SU-DHL-6 (cell line): ENCODE data around the gene GADD45G.

Experiments
- H2AFZ ChIP-seq: fragments of 200-600 bp; sonication (generic); 2 replicates; pipeline ENCODE4 v1.6.1; 2014; ENCODE audit warnings: low read depth, mild to moderate bottlenecking, moderate library complexity, mixed read lengths, antibody characterized with exemption, low read length; ENCODE audit not compliant: severe bottlenecking
- H3F3A ChIP-seq: fragments of 200-600 bp; shearing (Covaris generic); 2 replicates; pipeline ENCODE4 v1.6.0; 2016; ENCODE audit warnings: antibody characterized with exemption, mild to moderate bottlenecking; ENCODE audit not compliant: insufficient read depth
- H3K27ac ChIP-seq: fragments of 200-600 bp; sonication (generic); 2 replicates; pipeline ENCODE4 v1.5.1; 2016; ENCODE audit warnings: low read depth, mild to moderate bottlenecking, low read length, moderate library complexity, mixed read lengths
- H3K27me3 ChIP-seq: fragments of 200-600 bp; sonication (generic), shearing (Covaris generic); 2 replicates; pipeline ENCODE4 v1.6.0; 2014; ENCODE audit warnings: mild to moderate bottlenecking, low read length
- H3K36me3 ChIP-seq: fragments of 200-600 bp; sonication (generic); 2 replicates; pipeline ENCODE4 v1.6.1; 2014; ENCODE audit warnings: mild to moderate bottlenecking, low read length, mixed read lengths
- H3K4me2 ChIP-seq: fragments of 300-600, 200-600 bp; shearing (Covaris generic), sonication (generic); 2 replicates; pipeline ENCODE4 v1.6.0; 2014; ENCODE audit warnings: low read length, low read depth, mild to moderate bottlenecking; ENCODE audit not compliant: poor library complexity, severe bottlenecking
- H3K4me3 ChIP-seq: fragments of 200-600 bp; sonication (generic); 2 replicates; pipeline ENCODE4 v1.5.1; 2014; ENCODE audit warnings: antibody characterized with exemption, low read length, mild to moderate bottlenecking, mixed read lengths; ENCODE audit not compliant: insufficient read depth, poor library complexity, severe bottlenecking
- H3K79me2 ChIP-seq: fragments of 200-600 bp; sonication (generic); 2 replicates; pipeline ENCODE4 v1.6.1; 2014; ENCODE audit warnings: mild to moderate bottlenecking, low read length, moderate library complexity; ENCODE audit not compliant: insufficient read depth
- H3K9ac ChIP-seq: fragments of 200-600 bp; sonication (generic); 2 replicates; pipeline ENCODE4 v1.7.0; 2014; ENCODE audit warnings: mild to moderate bottlenecking, low read length
- H3K9me2 ChIP-seq: fragments of 200-600 bp; sonication (generic); replicated peaks from 2 replicates; pipeline ENCODE4 v1.6.1; 2014; ENCODE audit warnings: low read length; ENCODE audit not compliant: insufficient read depth
- H3K9me3 ChIP-seq: fragments of 200-600 bp; sonication (generic); 2 replicates; pipeline ENCODE4 v1.6.1; 2014; ENCODE audit warnings: low read length, mixed read lengths; ENCODE audit not compliant: insufficient read depth
- H4K20me1 ChIP-seq: fragments of 200-600 bp; sonication (generic); 2 replicates; pipeline ENCODE4 v1.6.1; 2014; ENCODE audit warnings: low read depth, mild to moderate bottlenecking, antibody characterized with exemption, low read length, moderate library complexity, mixed read lengths
- CTCF ChIP-seq: fragments of 200-600 bp; sonication (generic); IDR thresholded peaks from one replicate; pipeline ENCODE4 v1.5.1; 2017; ENCODE audit warnings: antibody characterized with exemption, mild to moderate bottlenecking, low read length, moderate library complexity; ENCODE audit not compliant: insufficient read depth, poor library complexity, severe bottlenecking
- EZH2phosphoT487 ChIP-seq: fragments of 200-600 bp; sonication (generic), shearing (Covaris generic); conservative IDR thresholded peaks from 2 replicates; pipeline ENCODE4 v1.6.1; 2018; ENCODE audit warnings: mild to moderate bottlenecking, antibody characterized with exemption, low read length, moderate library complexity, mixed read lengths

The GADD45G gene

GRCh38 chr9:89622933-89623861, 18.4 kb downstream of the GADD45G start:
- H3K79me2 ChIP-seq, result no peaks in the 10 kb centered on the region
- no peak overlapping the region for H3K4me3 ChIP-seq
- no peaks in the 10 kb centered on the region for H3K27me3 ChIP-seq
- no peaks in the 10 kb centered on the region for H4K20me1 ChIP-seq
- no peaks in the 10 kb centered on the region for H3K36me3 ChIP-seq
- no peak overlapping the region for H3K9ac ChIP-seq
- H2AFZ ChIP-seq, result no peak overlapping the region
- TF ChIP-seq EZH2phosphoT487, result no peak
- no peak for TF ChIP-seq CTCF
- no peak overlapping the region for H3K4me2 ChIP-seq
- no peaks in the 10 kb centered on the region for H3K9me3 ChIP-seq
- no peaks in the 10 kb centered on the region for H3K9me2 ChIP-seq
- no peaks in the 10 kb centered on the region for H3F3A ChIP-seq
- H3K27ac ChIP-seq, result no peak overlapping the region

GRCh38 chr9:89623925-89624420, 19.2 kb downstream of the GADD45G start:
- H3K36me3 ChIP-seq, result no peaks in the 10 kb centered on the region
- no peaks in the 10 kb centered on the region for H4K20me1 ChIP-seq
- H3K4me2 ChIP-seq, result no peak overlapping the region
- no peaks in the 10 kb centered on the region for H3K9me3 ChIP-seq
- H3K9me2 ChIP-seq, result no peaks in the 10 kb centered on the region
- no peak overlapping the region for H2AFZ ChIP-seq
- H3K79me2 ChIP-seq, result no peaks in the 10 kb centered on the region
- H3K9ac ChIP-seq, result no peak overlapping the region
- H3K27ac ChIP-seq, result no peak overlapping the region
- H3K27me3 ChIP-seq, result no peaks in the 10 kb centered on the region
- no peak overlapping the region for H3K4me3 ChIP-seq
- no peaks in the 10 kb centered on the region for H3F3A ChIP-seq
- TF ChIP-seq CTCF (no peak), EZH2phosphoT487 (no peak)

- Histone ChIP-seq H3K27ac (no peak overlapping the region), H3K27me3 (no peaks in the 10 kb centered on the region), H3K36me3 (no peaks in the 10 kb centered on the region), H3K9ac (no peak overlapping the region), H3F3A (no peaks in the 10 kb centered on the region), H3K9me2 (no peaks in the 10 kb centered on the region), H3K4me3 (no peak overlapping the region), H3K4me2 (no peak overlapping the region), H3K9me3 (no peaks in the 10 kb centered on the region), H3K79me2 (no peaks in the 10 kb centered on the region), H2AFZ (no peak overlapping the region), H4K20me1 (no peaks in the 10 kb centered on the region)
- TF ChIP-seq CTCF, result no peak
- no peak for TF ChIP-seq EZH2phosphoT487
Measured at GRCh38 chr9:89625721-89626687, 21.2 kb downstream of the GADD45G start.
